GM19240 (cell line): ENCODE results near the gene LRFN2.
A peak's percentile ranks its signal among the peaks of the same experiment; 100 is the strongest.

Source experiments
- DNase-seq: peaks from one replicate; pipeline ENCODE4 v3.0.0; 2011; ENCODE audit warnings: low spot score; ENCODE audit not compliant: insufficient read length

Gene LRFN2

DNA sequence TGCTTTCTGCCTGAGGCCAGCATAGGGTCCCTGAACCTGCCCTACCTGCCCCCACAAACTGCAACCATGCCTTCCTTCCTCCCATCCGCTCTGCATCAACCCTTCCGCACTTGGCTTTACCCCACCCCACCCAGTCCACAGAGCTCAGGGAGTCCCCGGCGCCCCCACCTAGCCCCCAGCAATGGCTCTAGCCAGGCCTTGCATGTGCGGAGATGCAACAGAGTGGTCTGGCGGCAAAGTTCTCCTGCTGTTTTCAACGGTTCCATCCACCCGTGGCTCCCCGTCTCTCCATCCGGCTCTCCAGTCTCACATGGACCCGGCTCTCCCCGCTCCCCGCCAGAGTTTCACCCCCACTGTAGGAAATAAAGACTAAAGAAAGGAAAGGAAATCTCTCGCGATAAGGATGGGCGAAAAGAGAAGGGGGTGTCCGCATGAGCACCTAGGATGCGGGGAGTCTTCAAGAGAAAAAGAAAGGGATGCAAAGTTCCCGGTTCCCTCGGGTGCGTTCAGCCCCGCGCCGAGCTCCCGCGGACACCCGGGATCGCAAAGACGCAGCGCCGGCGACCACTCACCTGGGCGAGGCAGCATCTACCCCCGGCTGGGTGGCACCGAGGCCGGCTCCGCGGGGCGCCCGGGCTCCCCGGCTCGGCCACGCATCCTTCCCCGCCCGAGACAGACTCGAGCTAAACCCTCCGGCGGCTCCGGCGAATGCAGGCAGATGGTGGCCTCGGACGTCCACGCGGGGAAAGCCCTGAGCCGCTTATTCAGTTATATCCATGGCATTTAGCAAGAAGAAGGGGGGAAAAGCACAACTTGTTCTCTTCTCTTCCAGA, 579 bp downstream of the LRFN2 start:
- DNase-seq = no peak

DNA sequence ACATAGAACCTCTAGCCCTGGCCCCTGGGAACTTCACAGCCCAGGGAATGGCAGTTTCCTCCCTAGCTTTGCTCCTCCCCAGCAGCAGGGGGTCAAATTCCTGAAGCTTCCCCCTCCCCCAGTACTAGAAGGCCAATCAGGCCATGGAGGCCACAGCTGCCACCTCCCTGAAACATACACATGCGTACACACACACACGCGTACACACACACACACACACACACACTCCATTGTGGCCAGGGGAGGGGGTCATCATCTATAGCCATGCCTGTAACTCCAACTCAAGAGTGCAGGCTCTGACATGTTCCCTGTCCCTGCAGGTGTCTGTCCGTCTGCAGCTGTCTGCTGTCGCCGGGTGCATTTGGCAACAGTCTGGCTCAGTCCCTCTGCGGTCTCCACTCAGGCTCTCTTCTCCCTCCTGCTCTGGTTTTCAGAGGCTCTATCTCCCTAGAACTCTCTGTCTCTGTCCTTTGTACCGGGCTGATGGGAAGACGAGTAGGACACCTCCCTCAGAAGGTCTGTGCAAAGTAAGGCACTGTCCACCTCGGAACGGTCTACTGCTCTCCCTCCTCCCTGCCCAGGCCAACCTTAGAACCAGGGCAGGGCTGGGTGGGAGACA, 1.4 kb downstream of the LRFN2 start:
- DNase-seq = no peak

DNA sequence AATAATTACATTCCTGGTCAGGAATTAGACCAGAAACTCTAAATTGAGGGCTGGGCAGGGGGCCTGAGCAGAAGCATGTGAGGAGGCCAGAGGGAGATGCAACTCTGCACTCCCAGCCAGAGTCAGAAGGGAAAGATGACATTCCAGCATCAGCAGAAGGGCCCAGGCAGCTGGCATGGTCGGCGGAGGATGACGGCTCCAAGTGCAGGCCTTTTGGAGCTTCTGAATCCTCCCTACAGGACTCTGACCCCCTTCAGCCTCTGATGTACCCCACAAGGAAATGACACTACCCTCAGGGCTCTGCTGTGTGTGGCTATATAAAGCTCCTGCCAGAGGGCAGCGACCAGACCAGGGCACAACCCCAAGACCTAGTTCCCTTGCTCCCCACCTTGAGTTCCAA, 1.9 kb downstream of the LRFN2 start:
- DNase-seq = no peak

DNA sequence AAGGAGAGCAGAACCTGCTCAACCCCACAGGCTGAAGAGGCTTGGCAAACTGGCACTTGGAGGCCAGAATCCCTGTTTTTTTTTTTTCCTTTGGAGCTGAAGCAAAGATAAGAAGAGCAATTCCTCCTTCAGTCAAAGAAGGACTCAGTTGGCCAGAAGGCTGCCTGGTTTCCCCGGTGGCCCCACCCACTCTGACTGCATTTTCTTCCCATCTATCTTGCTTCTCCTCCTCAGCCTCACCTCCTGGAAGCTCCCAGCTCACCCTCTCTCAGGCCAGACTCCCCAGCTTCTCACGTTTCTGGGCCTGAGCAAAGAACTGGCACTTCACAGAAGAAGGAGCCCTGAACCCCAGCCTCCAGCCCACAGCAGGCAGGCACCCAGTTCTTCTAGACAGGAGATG, 2.4 kb downstream of the LRFN2 start:
- DNase-seq = no peak

DNA sequence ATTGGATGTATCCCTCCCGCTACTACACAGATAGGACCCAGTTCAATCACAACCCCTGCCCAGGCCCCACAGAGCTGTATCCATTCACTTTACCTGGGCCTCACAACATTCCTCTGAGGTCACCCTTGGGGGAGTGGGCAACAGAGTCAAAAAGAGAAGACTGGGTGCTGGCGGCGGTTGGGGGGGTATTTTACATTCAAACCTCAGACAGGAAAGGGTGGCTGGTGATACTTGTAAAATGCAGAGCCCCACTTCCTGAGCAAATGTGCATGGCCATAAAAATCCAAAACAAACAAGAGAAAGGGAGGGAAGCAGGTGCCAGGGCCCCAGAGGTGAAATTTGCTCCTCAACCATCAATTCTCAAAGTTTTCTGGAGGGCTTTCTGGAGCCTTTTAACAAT, 3.5 kb downstream of the LRFN2 start:
- DNase-seq = no peak

DNA sequence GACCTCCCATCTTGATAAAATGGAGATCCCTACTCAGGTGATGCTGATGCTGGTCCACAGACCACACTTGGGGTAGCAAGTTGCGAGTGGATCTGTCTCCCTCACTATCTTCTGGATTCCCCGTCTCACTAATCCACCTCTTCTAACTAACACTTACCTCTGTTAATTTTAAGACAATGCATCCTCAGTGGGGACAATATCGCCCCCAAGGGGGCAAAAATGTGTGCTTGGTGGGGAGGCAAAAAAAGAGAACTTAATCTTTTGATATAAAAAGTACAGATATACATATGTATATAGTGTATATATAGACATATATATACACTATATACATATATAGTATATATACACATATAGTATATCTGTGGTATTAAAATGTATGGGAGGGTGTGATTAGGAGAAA, 4.3 kb downstream of the LRFN2 start:
- no peak for DNase-seq

DNA sequence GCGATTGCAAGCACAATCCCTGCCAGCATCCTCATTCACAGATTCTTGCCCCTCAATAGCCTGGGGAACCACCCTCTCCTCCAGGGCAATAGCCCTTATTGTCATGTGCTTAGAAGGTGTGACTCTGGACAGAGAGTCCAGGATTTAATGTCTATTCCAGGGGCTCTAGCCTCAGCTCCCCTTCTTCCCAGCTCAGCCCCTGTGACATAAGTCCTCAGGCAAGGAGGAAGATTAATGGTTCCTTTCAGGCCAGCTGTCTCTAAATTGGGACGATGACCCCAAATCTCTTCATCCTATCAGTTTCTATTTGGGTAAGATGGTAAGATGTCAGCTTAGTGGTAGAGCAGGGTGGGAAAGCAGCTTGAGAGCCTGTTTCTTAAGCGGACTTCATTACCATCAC, 8.1 kb downstream of the LRFN2 start:
- DNase-seq = no peak

DNA sequence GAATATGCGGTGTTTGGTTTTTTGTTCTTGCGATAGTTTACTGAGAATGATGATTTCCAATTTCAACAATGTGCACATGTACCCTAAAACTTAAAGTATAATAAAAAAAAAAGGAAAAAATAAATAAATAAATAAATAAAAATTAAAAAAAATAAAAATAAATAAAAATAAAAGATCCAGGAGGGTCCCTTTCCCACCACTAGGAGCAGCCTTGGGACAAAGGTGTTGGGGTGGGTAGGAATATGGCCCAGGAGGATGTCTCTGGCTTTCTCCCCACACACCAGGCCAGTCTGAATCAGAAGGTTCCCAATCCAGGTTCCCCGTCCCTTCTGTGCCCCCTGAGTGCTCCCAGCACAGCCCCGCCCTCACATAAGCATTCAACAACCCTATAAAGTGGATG, 9.5 kb downstream of the LRFN2 start:
- DNase-seq = no peak

DNA sequence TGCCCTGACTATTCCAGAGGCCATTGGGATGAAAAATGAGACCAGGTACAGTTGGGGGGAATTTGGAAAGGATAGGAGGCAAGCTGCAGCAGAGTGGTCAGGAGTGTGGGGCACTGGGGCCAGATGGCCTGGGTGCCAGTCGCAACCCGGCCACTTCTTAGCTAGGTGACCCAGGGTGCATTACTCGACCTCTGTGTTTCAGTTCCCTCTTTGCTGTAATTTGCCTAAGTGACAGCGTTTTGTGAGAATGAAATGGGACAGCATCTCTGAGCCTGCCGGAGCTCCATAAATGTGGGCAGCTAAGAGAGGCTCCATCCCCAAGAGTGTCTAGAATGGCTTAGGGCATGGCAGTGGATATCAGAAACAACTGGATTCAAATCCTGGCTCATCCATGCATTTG, 13.9 kb downstream of the LRFN2 start:
- no peak for DNase-seq

DNA sequence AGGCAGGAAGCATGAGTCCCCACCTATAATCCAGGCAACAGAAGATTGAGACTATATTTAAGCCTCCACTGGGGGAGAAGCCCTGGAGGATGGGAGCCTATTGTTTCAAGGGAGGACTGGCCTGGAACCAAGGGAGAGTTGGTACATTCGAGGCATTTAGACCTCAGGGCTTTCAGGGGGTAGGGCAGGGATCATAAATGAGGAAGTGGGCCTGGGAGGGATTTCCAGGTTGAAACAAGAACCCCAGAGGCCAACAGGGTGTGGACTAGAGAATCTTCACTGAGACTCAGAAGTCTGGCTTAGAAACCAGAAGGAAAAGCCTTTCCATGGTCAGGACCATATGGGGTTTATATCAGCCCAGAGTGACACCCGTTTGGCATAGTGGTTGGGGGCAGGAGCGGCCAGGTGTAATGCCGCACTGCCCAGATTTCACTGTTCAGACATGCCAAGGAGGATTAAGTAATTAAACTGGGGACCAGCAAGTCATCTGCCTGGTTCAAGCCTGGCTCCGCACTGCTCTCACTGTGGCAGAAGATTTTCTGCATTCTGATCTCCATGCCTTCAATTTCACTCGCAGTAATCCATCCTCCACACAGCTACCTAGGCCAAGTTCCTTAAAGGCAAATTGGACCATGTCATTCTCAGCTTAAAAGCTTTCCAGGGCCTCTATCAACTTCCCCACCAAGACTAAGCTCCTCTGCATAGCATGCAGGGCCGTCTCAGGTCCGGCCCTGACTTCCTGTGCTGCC, 17.8 kb downstream of the LRFN2 start:
- no peak for DNase-seq

DNA sequence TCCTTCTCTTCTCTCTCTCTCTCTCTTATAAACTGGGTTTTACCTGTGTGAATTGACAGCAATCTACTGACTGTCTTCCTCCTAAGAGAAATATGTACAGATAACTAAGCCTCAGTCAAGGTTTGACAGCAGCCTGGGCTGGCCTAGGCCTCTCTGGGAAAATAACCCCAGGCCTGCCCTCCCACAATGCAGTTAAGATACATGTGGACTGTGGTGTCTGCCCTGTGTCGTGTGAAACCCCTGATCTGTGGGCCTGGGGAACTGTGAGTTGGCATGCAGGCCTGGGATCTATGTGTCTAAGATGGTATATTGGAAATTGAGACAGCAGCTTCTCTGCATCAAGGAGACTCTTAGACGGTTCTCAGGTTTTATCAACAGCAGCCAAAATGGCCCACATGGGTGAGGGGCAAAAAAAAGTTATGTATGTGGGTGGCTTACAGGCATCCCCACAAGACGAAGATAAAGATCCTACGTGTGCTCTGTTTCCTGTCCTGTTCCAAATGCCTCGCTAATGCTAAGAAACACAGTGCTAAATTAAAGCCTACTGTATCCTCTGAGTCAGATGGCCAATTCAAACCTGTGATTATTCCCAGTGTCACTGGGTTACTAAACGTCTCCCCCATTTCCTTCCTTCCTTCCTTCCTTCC, 19.0 kb downstream of the LRFN2 start:
- no peak for DNase-seq

DNA sequence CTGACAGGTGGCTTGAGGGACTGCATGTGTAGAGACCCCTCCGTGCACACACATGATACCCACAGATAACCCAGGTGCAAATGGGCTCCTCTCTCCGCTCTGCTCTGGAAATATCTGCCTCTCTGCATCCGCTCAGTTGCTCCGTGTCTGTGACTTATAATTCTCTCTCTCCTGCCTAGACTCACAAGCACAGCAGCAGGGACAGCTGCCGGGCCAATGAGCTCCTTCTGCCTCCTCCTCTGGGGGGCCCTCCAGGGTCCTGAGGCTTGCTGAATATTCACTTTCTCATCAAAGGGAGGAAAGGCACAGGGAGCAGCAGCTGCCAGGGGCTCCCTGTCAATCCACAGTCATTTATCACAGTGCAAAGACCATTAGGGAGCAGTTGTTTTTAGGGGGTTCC, 24.1 kb downstream of the LRFN2 start:
- no peak for DNase-seq

DNA sequence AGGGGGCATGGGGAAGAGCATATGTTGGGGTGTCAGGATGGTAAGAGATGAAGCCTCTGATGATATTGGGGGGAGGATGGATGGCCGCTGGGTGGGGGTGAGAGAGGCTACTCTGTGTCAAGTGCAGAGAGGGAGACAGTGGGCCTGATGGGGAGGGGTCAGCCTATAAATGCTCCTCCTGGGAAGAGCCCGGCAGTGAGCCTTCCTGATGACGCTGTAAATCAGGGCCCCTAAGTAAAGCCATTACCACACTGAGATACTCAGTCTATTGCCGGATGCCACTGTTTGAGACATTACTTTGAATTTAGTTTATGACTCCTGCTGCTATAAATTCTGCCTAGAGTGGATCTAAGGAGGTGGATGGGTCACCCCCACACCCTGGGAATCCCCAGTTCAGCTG, 28.1 kb downstream of the LRFN2 start:
- DNase-seq = no peak

DNA sequence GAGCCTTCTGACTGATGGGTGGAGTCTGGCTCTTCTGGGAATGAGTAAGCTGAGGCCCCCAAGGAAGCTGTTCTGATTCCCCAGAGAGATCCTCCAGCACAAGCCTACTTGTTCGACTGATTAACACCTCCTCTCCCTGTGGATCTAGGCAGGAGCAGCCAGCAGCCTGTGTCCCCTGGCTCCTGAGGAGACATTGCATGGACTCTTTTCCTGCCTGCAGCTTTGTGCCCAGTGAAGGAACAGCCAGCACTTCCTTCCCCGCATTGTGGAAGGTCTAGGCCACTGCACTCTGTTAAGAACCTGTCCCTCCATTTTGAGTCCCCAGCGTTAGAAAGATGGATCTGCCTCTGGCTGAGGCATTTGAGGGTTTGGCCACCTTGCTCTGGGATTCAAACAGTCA, 29.1 kb downstream of the LRFN2 start:
- DNase-seq = no peak

DNA sequence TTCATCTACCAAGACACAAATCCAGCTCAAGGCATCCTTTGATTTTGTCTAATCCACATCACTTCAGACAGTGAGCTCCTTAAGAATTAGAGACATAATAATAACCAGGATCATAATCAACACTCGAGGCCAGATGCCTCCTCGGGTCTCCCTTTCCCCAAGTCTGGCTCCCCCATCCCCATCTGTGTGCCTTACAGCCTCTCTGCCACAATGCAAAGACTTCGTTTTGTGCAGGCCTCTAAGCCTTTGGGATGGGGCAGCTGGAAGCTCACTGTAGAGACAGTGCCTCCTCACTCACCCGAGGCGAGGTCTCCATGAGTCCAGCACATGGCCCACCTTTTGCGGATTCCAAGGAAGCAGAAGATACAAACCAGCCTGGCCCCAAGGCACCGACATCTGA, 30.3 kb downstream of the LRFN2 start:
- DNase-seq = no peak

DNA sequence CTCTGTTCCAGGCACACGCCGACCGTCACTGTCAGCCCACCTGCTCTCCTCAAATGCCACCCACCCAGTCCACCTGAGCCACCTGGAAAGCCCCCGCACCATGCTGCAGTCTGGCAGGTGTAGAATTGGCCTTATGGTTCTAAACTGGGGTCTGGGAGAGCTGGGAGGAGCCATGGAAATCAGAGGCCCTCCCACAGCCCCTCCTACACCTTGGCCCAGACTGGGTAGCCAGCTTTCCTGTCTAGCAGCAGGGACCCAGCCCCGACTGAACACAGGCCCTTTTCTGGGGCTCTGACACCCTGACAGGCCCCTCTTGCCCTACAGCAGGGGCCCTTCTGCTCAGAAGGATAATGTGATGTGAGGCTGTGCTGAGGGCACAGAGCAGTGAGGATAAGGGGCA, 31.1 kb downstream of the LRFN2 start:
- no peak for DNase-seq

DNA sequence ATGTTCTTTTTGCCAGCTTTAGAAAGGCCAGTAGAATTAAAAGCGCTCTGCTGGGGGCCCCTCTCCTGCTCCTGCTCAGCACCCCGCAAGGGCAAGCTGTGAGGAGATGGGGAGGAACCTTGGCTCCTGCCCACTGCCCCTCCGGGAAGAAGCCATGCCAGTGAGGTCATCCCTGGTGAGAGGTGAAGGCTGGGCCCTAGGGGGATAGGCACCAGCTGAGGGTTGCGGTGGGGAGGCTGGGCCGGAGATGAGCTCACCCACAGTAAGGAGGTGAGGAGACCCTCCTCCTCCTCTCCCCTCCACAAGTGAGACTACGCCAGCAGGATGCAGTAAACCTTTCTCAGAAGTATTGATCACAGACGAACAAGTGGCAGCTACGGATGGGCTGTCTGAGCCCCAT, 32.1 kb downstream of the LRFN2 start:
- no peak for DNase-seq

DNA sequence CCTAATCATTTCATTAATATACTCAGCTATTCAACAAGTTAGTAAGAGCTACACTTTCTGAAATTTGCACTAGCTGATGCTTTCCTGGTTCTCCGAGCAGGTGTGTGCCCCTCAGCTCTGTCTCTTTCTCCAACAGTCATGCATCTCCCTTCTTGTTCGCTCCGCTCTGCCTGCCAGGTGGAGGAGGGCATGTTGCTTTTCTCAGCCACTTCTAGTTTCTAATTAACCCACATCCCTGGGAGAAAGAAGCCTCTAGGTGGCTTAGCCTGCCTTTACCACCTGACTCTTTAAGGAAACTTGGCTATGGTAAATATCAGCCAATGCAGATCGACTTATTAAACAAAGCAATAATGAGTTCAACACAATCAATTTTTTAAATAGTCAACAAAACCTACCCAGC, 34.2 kb downstream of the LRFN2 start:
- no peak for DNase-seq

DNA sequence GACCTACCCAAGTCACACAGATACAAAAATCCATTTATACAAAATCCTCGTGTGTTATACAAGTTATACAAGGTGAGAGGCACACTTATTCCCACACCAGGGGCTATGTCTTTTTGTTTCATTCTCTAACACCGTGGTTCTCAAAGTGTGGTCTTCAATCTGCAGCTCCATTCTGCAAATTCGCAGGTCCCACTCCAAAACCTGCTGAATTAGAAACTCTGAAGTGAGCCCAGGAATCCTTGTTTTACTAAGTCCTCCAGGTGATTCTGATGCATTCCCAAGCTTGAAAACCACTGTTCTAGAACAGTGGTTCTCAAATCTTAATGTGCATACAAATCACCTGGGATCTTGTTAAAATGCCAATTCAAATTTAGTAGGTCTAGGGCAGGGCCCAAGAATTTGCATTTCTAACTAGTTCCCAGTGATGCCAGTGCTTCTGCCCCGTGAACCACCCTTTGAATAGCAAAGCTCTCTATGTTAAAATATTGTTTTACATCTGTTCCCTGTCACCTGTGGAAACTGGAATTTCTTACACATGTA, 35.1 kb downstream of the LRFN2 start:
- no peak for DNase-seq

DNA sequence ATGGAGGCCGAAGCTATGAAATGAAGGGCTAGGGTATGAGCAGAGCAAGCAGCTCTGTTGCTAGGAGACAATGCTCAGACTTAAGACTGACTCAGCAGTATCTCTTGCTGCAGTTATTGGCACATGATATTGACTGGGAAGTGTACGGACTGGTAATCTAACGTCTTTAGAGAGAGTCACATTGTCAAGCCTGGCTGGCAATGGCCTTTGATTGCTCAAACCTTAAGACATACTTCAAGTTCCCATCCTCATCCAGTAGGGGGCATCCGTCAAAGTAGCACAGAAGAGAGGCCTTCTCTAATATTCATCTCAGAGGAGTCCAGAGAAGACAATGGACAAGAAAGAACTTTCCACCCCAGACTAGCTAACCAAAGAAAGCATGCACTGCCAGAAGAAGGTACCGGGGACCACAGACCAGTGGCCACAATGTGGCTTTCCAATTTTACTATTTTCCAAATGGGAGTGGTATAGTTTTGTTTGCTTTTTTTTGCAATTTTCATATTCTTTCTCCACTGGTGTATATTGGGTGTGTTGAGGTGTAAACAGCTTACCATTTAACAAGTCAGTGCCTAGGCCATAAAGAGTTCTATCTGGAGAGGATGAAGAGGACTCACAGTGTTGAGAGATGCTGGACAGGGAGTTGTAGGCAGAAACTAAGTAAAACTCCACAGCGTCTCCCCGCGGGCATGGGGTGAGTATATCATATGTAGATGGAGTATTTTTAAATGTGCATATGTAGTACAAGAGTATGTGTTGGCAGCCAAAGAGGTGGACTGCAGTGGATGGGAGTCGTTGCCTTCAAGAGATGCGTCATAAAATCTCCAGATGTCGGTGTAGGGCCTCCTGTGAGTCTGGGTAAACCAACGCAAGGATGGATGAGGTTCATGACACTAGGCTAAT, 36.7 kb downstream of the LRFN2 start:
- peak; percentile 16 for DNase-seq

DNA sequence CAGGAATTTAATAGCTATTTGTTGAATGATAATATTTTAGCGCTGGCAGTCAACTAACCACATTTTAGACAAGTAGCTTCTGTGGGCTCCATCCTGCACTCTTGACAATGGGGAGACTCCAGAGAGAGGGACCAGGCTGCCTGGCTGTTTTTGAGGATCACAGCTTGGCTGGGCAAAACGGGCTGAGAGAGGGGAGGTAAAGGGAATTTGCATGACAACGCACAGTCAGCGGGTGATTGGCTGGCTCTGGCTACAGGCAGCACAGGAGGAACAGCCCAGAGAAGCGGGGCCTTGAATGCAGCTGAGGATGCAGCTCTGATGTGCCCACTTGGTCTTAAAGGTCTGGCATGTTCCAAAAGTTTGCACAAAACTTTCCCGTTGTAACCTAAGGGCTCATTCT, 41.2 kb downstream of the LRFN2 start:
- no peak for DNase-seq
